Measurements from ENCODE around the gene DOK6. TPM values are rescaled to one million over a fixed set of nuclear protein-coding genes. Genes with fewer than 3 reads are reported as not detected.
A peak's percentile ranks its signal among the peaks of the same experiment; 100 is the strongest.

DOK6 gene
- total RNA-seq, 1 experiment from 2014 or later, result 4.1 TPM

DNA sequence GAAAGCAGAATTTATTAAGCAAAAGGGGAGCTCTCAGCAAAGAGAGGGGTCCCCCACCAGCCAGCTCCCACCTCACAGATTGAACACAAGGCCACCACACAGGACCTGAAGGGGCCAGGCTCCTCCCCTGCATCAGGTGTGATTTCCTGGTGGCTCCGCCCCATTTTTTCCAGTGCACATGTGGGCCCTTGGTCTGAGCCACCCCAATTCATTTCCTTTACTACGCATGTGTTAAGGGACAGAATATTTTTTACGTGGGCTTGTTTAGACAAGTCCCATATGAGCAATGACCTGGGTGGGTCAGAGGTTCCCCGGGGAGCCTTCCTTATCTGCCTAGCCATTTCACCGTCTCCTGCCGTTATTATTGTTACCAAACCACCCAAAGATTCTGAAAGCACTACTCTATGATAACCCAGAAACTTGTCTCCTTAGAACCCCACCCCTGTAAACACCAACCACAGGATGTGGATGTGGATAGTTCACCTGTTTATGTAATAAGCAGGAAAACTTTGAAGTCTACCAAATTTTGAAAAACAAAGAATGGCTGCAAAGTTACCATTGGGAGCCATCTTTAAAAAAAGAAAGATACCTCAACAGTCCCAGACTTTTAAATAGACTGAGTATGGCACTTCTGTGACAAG, 355.3 kb downstream of the DOK6 start (continued):
- TF ChIP-seq CREB1 (CRISPR knock-in tag; IDR thresholded peaks at IDR 0.05) (no peak), ZNF317 (CRISPR knock-in tag; IDR thresholded peaks at IDR 0.05; ENCODE audit: borderline replicate concordance, low read depth) (no peak), NFYB (CRISPR knock-in tag; conservative IDR thresholded peaks at IDR 0.05; ENCODE audit: low read depth) (no peak), CREM (CRISPR knock-in tag; IDR thresholded peaks at IDR 0.05) (no peak), NR2C2 (CRISPR knock-in tag; IDR thresholded peaks at IDR 0.05) (no peak), MYBL2 (CRISPR knock-in tag; IDR thresholded peaks at IDR 0.05) (no peak), ETV6 (CRISPR knock-in tag; IDR thresholded peaks at IDR 0.05) (no peak)

DNA sequence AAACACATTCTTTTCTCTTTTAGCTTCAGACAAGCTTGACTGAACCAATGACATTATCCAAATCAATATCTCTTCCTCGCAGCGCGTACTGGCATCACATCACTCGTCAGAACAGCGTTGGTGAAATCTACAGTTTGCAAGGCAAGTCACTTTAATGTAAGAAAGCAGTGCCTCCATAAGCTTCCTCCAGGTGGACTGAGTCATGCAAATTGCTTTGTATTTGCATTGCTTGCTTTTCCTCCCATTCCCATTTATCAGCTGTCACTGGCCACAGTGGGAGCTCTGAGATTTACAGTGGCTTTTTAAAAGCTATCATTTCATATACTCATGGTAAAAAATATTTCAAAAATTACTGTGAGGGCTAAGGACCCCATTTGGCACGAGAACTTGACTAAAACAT, 357.0 kb downstream of the DOK6 start:
- peaks cover 24% of the 10 kb centered on the region for H3K36me3 Mint-ChIP-seq
- TF ChIP-seq JAZF1 (CRISPR knock-in tag; IDR thresholded peaks at IDR 0.05) (no peak), JUN (CRISPR knock-in tag; IDR thresholded peaks at IDR 0.05) (no peak), ZNF138 (CRISPR knock-in tag; conservative IDR thresholded peaks at IDR 0.05) (no peak), RELA (CRISPR knock-in tag; IDR thresholded peaks at IDR 0.05; ENCODE audit: borderline replicate concordance) (no peak)
- TF ChIP-seq, protein P1, sequence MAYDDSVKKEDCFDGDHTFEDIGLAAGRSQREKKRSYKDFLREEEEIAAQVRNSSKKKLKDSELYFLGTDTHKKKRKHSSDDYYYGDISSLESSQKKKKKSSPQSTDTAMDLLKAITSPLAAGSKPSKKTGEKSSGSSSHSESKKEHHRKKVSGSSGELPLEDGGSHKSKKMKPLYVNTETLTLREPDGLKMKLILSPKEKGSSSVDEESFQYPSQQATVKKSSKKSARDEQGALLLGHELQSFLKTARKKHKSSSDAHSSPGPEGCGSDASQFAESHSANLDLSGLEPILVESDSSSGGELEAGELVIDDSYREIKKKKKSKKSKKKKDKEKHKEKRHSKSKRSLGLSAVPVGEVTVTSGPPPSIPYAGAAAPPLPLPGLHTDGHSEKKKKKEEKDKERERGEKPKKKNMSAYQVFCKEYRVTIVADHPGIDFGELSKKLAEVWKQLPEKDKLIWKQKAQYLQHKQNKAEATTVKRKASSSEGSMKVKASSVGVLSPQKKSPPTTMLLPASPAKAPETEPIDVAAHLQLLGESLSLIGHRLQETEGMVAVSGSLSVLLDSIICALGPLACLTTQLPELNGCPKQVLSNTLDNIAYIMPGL (CRISPR knock-in tag; IDR thresholded peaks at IDR 0.05), result no peak
- TF ChIP-seq, protein P2, sequence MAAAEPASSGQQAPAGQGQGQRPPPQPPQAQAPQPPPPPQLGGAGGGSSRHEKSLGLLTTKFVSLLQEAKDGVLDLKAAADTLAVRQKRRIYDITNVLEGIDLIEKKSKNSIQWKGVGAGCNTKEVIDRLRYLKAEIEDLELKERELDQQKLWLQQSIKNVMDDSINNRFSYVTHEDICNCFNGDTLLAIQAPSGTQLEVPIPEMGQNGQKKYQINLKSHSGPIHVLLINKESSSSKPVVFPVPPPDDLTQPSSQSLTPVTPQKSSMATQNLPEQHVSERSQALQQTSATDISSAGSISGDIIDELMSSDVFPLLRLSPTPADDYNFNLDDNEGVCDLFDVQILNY (CRISPR knock-in tag; IDR thresholded peaks at IDR 0.05), result no peak
- TF ChIP-seq, protein P3, sequence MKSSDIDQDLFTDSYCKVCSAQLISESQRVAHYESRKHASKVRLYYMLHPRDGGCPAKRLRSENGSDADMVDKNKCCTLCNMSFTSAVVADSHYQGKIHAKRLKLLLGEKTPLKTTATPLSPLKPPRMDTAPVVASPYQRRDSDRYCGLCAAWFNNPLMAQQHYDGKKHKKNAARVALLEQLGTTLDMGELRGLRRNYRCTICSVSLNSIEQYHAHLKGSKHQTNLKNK (CRISPR knock-in tag; IDR thresholded peaks at IDR 0.05), result no peak
- TF ChIP-seq, protein P4, sequence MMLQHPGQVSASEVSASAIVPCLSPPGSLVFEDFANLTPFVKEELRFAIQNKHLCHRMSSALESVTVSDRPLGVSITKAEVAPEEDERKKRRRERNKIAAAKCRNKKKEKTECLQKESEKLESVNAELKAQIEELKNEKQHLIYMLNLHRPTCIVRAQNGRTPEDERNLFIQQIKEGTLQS (CRISPR knock-in tag; conservative IDR thresholded peaks at IDR 0.05), result no peak
- TF ChIP-seq, protein P5, sequence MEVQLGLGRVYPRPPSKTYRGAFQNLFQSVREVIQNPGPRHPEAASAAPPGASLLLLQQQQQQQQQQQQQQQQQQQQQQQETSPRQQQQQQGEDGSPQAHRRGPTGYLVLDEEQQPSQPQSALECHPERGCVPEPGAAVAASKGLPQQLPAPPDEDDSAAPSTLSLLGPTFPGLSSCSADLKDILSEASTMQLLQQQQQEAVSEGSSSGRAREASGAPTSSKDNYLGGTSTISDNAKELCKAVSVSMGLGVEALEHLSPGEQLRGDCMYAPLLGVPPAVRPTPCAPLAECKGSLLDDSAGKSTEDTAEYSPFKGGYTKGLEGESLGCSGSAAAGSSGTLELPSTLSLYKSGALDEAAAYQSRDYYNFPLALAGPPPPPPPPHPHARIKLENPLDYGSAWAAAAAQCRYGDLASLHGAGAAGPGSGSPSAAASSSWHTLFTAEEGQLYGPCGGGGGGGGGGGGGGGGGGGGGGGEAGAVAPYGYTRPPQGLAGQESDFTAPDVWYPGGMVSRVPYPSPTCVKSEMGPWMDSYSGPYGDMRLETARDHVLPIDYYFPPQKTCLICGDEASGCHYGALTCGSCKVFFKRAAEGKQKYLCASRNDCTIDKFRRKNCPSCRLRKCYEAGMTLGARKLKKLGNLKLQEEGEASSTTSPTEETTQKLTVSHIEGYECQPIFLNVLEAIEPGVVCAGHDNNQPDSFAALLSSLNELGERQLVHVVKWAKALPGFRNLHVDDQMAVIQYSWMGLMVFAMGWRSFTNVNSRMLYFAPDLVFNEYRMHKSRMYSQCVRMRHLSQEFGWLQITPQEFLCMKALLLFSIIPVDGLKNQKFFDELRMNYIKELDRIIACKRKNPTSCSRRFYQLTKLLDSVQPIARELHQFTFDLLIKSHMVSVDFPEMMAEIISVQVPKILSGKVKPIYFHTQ (CRISPR knock-in tag; IDR thresholded peaks at IDR 0.05), result no peak
- TF ChIP-seq, protein P6, sequence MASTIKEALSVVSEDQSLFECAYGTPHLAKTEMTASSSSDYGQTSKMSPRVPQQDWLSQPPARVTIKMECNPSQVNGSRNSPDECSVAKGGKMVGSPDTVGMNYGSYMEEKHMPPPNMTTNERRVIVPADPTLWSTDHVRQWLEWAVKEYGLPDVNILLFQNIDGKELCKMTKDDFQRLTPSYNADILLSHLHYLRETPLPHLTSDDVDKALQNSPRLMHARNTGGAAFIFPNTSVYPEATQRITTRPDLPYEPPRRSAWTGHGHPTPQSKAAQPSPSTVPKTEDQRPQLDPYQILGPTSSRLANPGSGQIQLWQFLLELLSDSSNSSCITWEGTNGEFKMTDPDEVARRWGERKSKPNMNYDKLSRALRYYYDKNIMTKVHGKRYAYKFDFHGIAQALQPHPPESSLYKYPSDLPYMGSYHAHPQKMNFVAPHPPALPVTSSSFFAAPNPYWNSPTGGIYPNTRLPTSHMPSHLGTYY (CRISPR knock-in tag; IDR thresholded peaks at IDR 0.05), result no peak
- TF ChIP-seq, protein P7, sequence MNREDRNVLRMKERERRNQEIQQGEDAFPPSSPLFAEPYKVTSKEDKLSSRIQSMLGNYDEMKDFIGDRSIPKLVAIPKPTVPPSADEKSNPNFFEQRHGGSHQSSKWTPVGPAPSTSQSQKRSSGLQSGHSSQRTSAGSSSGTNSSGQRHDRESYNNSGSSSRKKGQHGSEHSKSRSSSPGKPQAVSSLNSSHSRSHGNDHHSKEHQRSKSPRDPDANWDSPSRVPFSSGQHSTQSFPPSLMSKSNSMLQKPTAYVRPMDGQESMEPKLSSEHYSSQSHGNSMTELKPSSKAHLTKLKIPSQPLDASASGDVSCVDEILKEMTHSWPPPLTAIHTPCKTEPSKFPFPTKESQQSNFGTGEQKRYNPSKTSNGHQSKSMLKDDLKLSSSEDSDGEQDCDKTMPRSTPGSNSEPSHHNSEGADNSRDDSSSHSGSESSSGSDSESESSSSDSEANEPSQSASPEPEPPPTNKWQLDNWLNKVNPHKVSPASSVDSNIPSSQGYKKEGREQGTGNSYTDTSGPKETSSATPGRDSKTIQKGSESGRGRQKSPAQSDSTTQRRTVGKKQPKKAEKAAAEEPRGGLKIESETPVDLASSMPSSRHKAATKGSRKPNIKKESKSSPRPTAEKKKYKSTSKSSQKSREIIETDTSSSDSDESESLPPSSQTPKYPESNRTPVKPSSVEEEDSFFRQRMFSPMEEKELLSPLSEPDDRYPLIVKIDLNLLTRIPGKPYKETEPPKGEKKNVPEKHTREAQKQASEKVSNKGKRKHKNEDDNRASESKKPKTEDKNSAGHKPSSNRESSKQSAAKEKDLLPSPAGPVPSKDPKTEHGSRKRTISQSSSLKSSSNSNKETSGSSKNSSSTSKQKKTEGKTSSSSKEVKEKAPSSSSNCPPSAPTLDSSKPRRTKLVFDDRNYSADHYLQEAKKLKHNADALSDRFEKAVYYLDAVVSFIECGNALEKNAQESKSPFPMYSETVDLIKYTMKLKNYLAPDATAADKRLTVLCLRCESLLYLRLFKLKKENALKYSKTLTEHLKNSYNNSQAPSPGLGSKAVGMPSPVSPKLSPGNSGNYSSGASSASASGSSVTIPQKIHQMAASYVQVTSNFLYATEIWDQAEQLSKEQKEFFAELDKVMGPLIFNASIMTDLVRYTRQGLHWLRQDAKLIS (CRISPR knock-in tag; IDR thresholded peaks at IDR 0.05; ENCODE audit: borderline replicate concordance), result no peak
- TF ChIP-seq, protein P8, sequence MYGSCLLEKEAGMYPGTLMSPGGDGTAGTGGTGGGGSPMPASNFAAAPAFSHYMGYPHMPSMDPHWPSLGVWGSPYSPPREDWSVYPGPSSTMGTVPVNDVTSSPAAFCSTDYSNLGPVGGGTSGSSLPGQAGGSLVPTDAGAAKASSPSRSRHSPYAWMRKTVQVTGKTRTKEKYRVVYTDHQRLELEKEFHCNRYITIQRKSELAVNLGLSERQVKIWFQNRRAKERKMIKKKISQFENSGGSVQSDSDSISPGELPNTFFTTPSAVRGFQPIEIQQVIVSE (CRISPR knock-in tag; IDR thresholded peaks at IDR 0.05; ENCODE audit: borderline replicate concordance), result no peak
- peak overlapping the region; percentile 58 for H3K4me3 Mint-ChIP-seq
- ATAC-seq, result peak; percentile 90
- H3K27ac Mint-ChIP-seq, result peak overlapping the region; percentile 89
- H3K4me1 Mint-ChIP-seq, result peaks cover 56% of the 10 kb centered on the region
- H3K9me3 Mint-ChIP-seq, result peaks cover 24% of the 10 kb centered on the region
- ChIA-PET POLR2A (no interaction called here), CTCF (interaction anchor here (0.7 to 1.4 kb wide), 4 partner anchors 25 to 925 kb away, joined by 3 to 6 read pairs (median 3); no protein-coding TSS in a partner anchor)
- no peak for DNase-seq (ENCODE audit: low spot score)
- no peaks in the 10 kb centered on the region for H3K27me3 Mint-ChIP-seq (ENCODE audit: low read depth)

Measured in WTC11 (cell line).